Caki2 (cell line): ENCODE data around the gene PVR. TPM values are rescaled to one million over a fixed set of nuclear protein-coding genes. Genes with fewer than 3 reads are reported as not detected.
"Not testable (repeated sequence)": the region's sequence is repeated elsewhere in the genome, so short reads cannot be mapped to it uniquely, and the experiment has no call there.

Experiments used
- DNase-seq: peaks from one replicate; pipeline ENCODE4 v3.0.0-alpha.2; 2015; ENCODE audit warnings: low read depth
- in situ Hi-C: cut with HindIII; loops from 2 replicates; pipeline ENCODE4 v1.10.0; 2016; ENCODE audit warnings: low sequenced_read_pairs, low pct_unique_long_range_greater_than_20kb, mixed read lengths
- total RNA-seq: library from RNA; depleted of rRNA; stranded (reverse); fragments of >200 nt; shearing (Covaris generic); gene quantifications from 2 replicates; pipeline ENCODE4 v1.2.3, GENCODE V29; 2014; ENCODE audit warnings: low replicate concordance; rRNA removed

Gene PVR, protein sequence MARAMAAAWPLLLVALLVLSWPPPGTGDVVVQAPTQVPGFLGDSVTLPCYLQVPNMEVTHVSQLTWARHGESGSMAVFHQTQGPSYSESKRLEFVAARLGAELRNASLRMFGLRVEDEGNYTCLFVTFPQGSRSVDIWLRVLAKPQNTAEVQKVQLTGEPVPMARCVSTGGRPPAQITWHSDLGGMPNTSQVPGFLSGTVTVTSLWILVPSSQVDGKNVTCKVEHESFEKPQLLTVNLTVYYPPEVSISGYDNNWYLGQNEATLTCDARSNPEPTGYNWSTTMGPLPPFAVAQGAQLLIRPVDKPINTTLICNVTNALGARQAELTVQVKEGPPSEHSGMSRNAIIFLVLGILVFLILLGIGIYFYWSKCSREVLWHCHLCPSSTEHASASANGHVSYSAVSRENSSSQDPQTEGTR
- total RNA-seq, result 80.5 and 93.9 TPM in 2 replicates

DNA sequence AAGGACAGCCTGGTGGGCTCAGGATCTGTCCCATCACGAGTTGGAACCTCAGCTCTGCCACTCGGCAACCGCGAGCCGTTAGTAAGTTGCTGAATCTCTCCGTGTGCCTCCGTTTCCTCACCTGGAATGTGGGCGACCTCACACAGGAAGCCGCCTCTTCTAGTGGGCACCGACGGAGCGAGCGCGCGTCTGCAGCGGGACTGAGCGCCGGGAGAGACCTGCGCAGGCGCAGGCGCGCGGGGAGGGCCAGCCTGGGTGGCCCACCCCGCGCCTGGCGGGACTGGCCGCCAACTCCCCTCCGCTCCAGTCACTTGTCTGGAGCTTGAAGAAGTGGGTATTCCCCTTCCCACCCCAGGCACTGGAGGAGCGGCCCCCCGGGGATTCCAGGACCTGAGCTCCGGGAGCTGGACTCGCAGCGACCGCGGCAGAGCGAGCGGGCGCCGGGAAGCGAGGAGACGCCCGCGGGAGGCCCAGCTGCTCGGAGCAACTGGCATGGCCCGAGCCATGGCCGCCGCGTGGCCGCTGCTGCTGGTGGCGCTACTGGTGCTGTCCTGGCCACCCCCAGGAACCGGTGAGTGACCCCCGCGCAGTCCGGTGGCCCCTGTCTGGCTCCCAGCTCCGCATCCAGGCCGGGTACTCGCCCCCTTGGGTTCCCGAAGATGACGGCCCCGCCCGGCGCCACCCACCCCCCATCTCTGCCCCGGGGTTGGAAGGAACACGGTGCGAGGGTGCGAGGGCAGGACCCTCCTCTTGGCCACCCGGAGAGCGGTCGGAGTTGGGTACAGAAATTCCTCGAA is at the start of gene PVR:
Gene PVR, plus strand, starts transcription at position 306 of the 797 bp plus-strand sequence. Its CDS starts 187 bp downstream, at position 493.
- in situ Hi-C loops, result no loop called here
- peak; percentile 92 for DNase-seq

DNA sequence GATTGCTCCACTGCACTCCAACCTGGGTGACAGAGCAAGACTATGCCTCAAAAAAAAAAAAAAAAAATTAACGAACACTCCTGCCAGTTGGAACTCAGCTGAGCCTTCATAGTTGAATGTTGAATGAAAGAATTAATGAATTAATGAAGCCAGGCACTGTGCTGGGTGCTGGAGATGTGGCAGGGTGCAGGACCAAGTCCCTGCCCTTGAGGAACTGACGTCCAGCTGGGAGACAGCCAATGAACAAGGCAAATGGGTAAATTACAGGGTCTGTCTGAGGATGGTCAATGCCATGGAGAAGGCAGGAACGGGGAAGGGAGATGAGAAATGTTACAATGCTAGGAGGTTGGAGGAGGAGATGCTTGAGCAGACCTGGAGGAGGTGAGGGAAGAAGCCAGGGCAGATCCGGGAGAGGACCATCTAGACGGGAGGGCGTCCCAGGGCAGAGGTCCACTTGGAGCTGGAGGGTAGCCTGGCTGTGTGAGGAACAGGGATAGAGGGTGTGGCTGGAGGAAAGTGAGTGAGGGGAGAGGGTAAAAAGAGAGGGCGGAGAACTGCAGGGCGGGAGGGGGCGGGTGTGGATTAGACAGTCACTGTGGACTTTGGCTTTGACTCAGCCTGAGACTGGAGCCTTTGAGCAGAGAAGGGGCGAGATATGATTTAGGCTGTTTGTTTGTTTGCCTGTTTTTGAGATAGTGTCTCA is 47.1 kb upstream of the PVR start:
- DNase-seq, result no peak
- in situ Hi-C loops, result no loop called here

DNA sequence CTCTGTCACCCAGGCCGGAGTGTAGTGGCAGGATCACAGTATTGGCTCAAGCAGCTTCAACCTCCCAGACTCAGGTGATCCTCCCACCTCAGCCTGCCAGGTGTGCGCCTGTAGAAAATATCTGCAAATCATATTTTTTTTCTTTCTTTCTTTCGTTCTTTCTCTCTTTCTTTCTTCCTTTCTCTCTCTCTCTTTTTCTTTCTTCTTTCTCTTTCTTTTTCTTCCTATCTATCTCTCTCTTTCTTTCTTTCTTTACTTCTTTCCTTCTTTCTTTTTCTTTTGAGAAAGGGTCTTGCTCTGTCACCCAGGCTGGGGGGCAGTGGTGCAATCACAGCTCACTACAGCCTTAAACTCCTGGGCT is 46.6 kb upstream of the PVR start:
- in situ Hi-C loops, result no loop called here
- DNase-seq, result no peak

DNA sequence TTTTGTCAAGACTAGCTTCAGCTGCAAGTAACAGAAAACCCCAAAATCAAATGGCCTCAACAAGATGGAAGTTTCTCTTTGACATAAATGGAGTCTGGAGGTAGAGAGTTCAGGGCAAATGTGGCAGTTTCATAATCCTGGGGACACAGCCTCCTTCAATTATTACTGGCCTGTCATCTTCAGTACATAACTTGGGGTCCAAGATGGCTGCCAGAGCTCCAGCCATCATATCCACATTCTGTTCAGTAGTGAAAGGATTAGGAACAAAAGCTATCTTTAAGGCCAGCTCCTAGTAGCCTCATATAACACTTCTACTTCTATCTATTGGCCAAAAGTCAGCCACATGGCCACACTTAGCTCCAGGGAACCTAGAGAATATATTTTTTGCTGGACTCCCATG is 45.4 kb upstream of the PVR start:
- in situ Hi-C loops, result no loop called here
- DNase-seq, result no peak

- no peak for DNase-seq
- in situ Hi-C loops, result no loop called here
Measured at GRCh38 chr19:44598880-44599279, 44.8 kb upstream of the PVR start.

- in situ Hi-C loops, result no loop called here
- DNase-seq, result no peak
Measured at GRCh38 chr19:44600466-44600865, 43.2 kb upstream of the PVR start.

DNA sequence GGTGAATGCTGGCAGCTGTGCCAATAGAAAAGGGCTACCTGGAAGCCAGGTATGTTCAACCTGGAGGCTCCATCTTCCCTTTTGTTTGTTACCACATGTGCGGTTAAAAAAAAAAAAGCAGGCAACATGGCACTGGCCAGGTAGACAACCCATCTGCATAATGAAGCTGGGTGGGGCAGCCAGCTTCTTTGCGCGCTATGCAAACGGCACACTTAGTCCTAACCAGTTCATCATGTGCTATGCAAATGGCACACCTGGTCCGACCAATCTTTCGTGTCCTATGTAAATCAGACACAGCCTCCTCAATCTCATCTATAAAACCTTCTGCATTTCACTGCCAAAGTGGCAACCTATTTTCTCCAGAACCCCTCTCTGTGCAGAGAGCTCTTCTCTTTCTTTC is 41.6 kb upstream of the PVR start:
- DNase-seq, result no peak
- in situ Hi-C loops, result no loop called here

- in situ Hi-C loops, result no loop called here
- DNase-seq, result no peak
Measured at GRCh38 chr19:44603201-44603945, 40.3 kb upstream of the PVR start.

DNA sequence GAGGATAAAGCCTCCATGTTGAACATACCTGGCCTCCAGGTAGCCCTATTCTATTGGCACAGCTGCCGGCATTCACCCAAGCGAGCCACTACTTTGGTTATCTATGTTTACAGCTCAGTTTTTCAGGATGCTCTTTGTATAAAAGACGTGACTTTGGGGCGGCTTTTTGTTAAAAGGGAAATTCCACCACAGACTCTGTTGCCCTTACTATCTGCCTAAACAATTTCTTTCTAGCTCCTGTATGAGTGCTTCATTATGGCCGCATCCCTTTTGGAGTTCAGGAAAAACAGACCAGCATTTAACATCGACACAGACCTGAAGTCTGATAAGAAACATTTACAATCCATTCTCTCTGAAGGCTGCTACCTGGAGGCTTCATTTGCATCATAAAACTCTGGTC is 39.5 kb upstream of the PVR start:
- in situ Hi-C loops, result no loop called here

DNA sequence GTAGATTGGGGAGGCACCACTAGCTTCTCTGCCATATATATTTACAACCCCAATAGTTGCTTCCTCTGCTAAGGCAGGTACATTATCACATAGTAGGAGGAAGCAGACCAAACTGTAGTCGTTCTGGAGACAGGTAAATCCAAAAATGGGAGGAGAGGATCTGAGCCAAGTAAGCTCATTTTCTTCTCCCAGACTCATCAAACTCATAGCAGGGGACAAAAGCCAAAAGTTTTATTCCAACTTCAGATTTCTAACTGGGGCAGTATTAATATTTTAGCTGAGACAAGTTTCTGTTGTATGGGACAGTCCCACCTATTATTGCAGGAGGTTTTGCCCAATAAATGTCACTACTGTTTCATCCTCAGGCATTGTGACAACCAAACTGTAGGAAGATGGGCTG is 38.2 kb upstream of the PVR start:
- in situ Hi-C loops, result no loop called here
- no peak for DNase-seq

More for the DNA sequence above, 39.5 kb upstream of the PVR start:
- no peak for DNase-seq

DNA sequence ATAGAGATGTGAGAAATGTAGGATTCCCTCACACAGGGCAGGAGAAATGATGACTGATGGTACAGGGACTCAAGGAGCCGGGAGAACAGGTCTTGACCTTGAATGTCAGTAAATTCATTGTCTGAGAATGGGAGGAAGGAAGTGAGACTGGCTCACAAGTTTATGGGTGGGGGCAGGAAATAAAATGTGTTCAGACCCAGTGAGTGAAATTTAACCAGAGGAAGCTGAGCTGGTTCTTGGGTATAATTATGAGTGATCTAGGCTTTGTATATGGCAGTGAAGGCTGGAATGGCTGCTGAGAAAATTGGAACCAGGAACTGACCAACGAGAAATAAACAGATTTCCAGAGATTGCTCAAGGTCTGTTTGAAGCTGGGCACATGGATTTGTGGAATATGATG is 36.7 kb upstream of the PVR start:
- in situ Hi-C loops, result no loop called here
- no peak for DNase-seq

DNA sequence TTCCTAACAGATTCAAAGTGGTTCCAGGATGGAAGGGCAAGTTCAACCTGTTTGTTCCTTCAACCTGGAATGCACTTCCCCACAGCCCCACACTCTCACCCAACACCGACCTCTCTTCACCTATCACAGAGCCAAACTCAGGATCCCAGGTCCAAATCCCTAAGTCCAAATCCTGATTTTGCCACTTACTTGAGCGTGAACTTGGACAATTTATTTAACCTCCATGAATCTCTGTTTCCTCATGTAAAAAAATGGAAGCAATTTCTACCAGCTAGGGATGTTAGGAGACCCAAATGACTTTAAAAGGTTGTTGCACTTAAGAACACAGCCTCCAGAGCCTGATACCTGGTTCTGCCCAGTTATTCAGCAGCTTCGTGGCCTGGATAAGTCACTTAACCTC is 35.8 kb upstream of the PVR start:
- in situ Hi-C loops, result no loop called here
- DNase-seq, result no peak

DNA sequence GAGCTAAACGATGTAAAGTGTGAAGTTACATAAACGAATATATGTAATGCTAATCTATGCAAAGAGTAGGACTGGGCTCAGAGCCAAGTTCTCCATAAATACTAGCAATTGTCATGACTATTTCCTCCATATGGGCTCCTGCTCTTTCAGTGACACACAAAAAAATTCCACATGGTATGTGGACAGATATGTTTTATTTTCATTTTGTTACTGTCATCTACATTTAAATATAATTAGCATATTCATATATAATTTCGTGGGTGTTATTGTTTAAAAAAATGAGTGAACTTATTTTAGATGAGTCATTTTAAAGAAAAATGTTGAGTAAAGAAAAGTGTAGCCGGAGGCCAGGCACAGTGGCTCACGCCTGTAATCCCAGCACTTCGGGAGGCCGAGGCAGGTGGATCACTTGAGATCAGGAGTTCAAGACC is 35.3 kb upstream of the PVR start:
- in situ Hi-C loops, result no loop called here

GRCh38 chr19:44609219-44609618 is 34.5 kb upstream of the PVR start:
- in situ Hi-C loops, result no loop called here
- no peak for DNase-seq

More for the DNA sequence above, 35.3 kb upstream of the PVR start:
- no peak for DNase-seq

GRCh38 chr19:44610497-44610896 is 33.2 kb upstream of the PVR start:
- DNase-seq, in situ Hi-C loops: not testable (repeated sequence)

DNA sequence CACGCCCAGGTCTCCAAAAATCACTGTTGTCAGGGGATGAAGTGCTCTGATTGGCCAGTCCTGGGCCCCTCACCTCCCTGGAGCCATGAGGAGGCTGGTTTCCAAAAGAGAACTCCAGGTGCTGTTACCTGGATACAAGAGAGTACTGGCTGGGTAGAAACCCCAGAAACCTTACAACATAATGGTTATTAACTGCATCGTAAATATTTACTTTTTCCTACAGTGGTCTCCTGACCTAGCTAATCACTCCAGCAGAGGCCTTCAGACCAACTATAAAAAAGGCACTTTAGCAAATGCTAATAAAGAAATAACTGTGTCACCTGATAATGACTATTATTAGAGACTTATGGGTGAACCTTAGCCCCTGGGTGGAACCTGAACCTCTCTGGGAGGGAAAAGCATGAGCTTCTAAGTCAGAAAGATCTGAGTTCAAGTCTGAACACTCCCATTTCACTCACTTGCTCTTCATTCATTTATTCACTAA is 31.9 kb upstream of the PVR start:
- no peak for DNase-seq
- in situ Hi-C loops, result no loop called here

GRCh38 chr19:44613295-44614178 is 30.2 kb upstream of the PVR start, which contains the start of gene IGSF23:
Gene IGSF23 (plus strand): TSS chr19:44613563. CDS start chr19:44613646, 83 bp downstream.
- DNase-seq, result no peak
- in situ Hi-C loops, result no loop called here
